GM21381 (cell line): ENCODE data around the gene HPS1.
"Not testable (repeated sequence)": the region's sequence is repeated elsewhere in the genome, so short reads cannot be mapped to it uniquely, and the experiment has no call there.

Source experiments
- ATAC-seq: cut with Tn5 transposase; IDR thresholded peaks from one replicate; pipeline ENCODE4 v1.9.1; 2021; ENCODE audit warnings: mild to moderate bottlenecking, moderate library complexity; ENCODE audit not compliant: unreplicated experiment

HPS1 gene

GRCh38 chr10:98396096-98397063, 50.4 kb downstream of the HPS1 start:
- no peak for ATAC-seq

- no peak for ATAC-seq
Measured at GRCh38 chr10:98394851-98395440, 51.8 kb downstream of the HPS1 start.

GRCh38 chr10:98391578-98391991, 55.1 kb downstream of the HPS1 start:
- ATAC-seq: peak; percentile 42

- ATAC-seq: peak; percentile 58
Measured at GRCh38 chr10:98391065-98391464, 55.7 kb downstream of the HPS1 start.

- ATAC-seq: no peak
Measured at GRCh38 chr10:98390406-98390805, 56.3 kb downstream of the HPS1 start.

- ATAC-seq: no peak
Measured at GRCh38 chr10:98389398-98389797, 57.3 kb downstream of the HPS1 start.

- no peak for ATAC-seq
Measured at GRCh38 chr10:98388101-98388655, 58.6 kb downstream of the HPS1 start.

- ATAC-seq: no peak
Measured at GRCh38 chr10:98384531-98385133, 62.1 kb downstream of the HPS1 start.

GRCh38 chr10:98383869-98384268, 62.9 kb downstream of the HPS1 start:
- ATAC-seq: no peak

GRCh38 chr10:98383134-98383667, 63.5 kb downstream of the HPS1 start:
- ATAC-seq: not testable (repeated sequence)

- no peak for ATAC-seq
Measured at GRCh38 chr10:98382691-98383101, 64.0 kb downstream of the HPS1 start.

- no peak for ATAC-seq
Measured at GRCh38 chr10:98380493-98381339, 66.0 kb downstream of the HPS1 start.

GRCh38 chr10:98378722-98379121, 68.0 kb downstream of the HPS1 start:
- no peak for ATAC-seq

- ATAC-seq: no peak
Measured at GRCh38 chr10:98377536-98377935, 69.2 kb downstream of the HPS1 start.

- no peak for ATAC-seq
Measured at GRCh38 chr10:98377001-98377400, 69.7 kb downstream of the HPS1 start.

GRCh38 chr10:98376485-98376884, 70.2 kb downstream of the HPS1 start:
- ATAC-seq: no peak

GRCh38 chr10:98374217-98374985, 72.3 kb downstream of the HPS1 start:
- ATAC-seq: no peak

- ATAC-seq: no peak
Measured at GRCh38 chr10:98373260-98374040, 73.3 kb downstream of the HPS1 start.
